Measurements from ENCODE around the gene DNASE1L1.

DNA sequence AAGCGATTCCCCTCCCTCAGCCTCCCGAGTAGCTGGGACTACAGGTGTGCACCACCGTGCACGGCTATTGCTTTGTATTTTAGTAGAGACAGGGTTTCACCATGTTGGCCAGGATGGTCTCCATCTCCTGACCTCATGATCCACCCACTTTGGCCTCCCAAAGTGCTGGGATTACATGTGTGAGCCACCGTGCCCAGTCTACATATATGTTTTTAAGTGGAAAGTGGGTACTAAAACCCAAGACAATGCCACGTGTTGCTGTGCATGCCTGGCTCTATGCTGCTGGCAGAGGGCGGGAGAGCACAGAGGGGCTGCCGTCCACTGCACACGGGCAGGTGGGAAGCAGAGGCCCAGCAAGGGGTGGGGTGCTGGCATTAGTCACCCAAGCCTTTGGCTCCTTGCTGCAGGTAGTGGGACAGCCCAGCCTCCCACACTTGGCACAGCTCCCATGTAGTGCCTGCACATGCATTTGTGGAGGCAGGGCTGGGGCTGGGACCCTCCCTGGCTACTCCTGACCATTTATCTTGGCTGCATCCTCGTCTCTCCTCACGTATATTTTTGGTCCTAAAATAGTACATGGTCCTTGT lies 26.5 kb downstream of the DNASE1L1 start:
- TF ChIP-seq, protein P1, sequence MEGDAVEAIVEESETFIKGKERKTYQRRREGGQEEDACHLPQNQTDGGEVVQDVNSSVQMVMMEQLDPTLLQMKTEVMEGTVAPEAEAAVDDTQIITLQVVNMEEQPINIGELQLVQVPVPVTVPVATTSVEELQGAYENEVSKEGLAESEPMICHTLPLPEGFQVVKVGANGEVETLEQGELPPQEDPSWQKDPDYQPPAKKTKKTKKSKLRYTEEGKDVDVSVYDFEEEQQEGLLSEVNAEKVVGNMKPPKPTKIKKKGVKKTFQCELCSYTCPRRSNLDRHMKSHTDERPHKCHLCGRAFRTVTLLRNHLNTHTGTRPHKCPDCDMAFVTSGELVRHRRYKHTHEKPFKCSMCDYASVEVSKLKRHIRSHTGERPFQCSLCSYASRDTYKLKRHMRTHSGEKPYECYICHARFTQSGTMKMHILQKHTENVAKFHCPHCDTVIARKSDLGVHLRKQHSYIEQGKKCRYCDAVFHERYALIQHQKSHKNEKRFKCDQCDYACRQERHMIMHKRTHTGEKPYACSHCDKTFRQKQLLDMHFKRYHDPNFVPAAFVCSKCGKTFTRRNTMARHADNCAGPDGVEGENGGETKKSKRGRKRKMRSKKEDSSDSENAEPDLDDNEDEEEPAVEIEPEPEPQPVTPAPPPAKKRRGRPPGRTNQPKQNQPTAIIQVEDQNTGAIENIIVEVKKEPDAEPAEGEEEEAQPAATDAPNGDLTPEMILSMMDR (conservative IDR thresholded peaks at IDR 0.05; ENCODE audit: low read depth, low read length), result no peak
- TF ChIP-seq EZH2 (IDR thresholded peaks at IDR 0.05; ENCODE audit: borderline replicate concordance, low read depth, low read length, poor library complexity, severe bottlenecking), result no peak

Data from A673 (cell line).